HEK293 (cell line): ENCODE measurements around the gene SGF29.

Source experiments
- CTCF ChIA-PET: fragments of 350-600 bp; formaldehyde crosslinking; extraction: SDS; loops from one replicate; lab custom pipeline; 2021; ENCODE audit warnings: antibody characterized with exemption; lab: Yijun Ruan, JAX
- POLR2A ChIA-PET: fragments of 300-600 bp; formaldehyde crosslinking; extraction: SDS; loops from one replicate; lab custom pipeline; 2020; ENCODE audit warnings: antibody characterized with exemption, inconsistent platforms; lab: Yijun Ruan, JAX
- H3K27ac ChIP-seq: fragments of 200-500 bp; sonication (Bioruptor generic); 2 replicates; pipeline ENCODE4 v1.5.1; 2014; ENCODE audit warnings: low read depth, low read length, control low read depth, inconsistent platforms; ENCODE audit errors: extremely low read depth
- H3K36me3 ChIP-seq, 2 experiments: fragments of 200-500 bp in 1 of 2; sonication (Bioruptor generic) in 1 of 2; 1 replicate in 1 of 2; 2 replicates in 1 of 2; pipeline ENCODE4 v1.5.1; 2014 to 2017; ENCODE audit warnings: inconsistent platforms in 2 of 2, low read length in 2 of 2; ENCODE audit not compliant: control insufficient read depth in 2 of 2, insufficient read depth in 1 of 2
- H3K4me1 ChIP-seq: fragments of 200-500 bp; sonication (Bioruptor generic); 2 replicates; pipeline ENCODE4 v1.5.1; 2014; ENCODE audit warnings: mild to moderate bottlenecking, low read length, inconsistent platforms; ENCODE audit not compliant: control insufficient read depth, insufficient read depth
- H3K4me3 ChIP-seq: 2 replicates; pipeline ENCODE4 v1.5.1; 2011; ENCODE audit warnings: low read depth, mild to moderate bottlenecking, control low read depth, low read length, moderate library complexity
- H3K9me3 ChIP-seq: fragments of 200-500 bp; sonication (Bioruptor generic); 2 replicates; pipeline ENCODE4 v1.5.1; 2014; ENCODE audit warnings: low read depth, low read length, inconsistent platforms; ENCODE audit not compliant: control insufficient read depth, insufficient read depth
- BCL11B ChIP-seq: fragments of 450-650 bp; formaldehyde crosslinking; IDR thresholded peaks from 2 replicates; pipeline ENCODE4 v1.5.1; 2016; ENCODE audit warnings: low read depth, missing biosample characterization, missing genetic modification characterization
- GLIS1 ChIP-seq: fragments of 450-650 bp; formaldehyde crosslinking; IDR thresholded peaks from 2 replicates; pipeline ENCODE4 v1.5.1; 2016; ENCODE audit warnings: missing biosample characterization, missing genetic modification characterization
- GLIS2 ChIP-seq: fragments of 450-650 bp; formaldehyde crosslinking; IDR thresholded peaks from 2 replicates; pipeline ENCODE4 v1.5.1; 2016; ENCODE audit warnings: missing biosample characterization, missing genetic modification characterization
- IKZF3 ChIP-seq: fragments of 450-650 bp; IDR thresholded peaks from 2 replicates; pipeline ENCODE4 v1.5.0; 2018; ENCODE audit warnings: missing biosample characterization, mild to moderate bottlenecking, missing genetic modification characterization, moderate library complexity
- SCRT1 ChIP-seq: fragments of 450-650 bp; formaldehyde crosslinking; IDR thresholded peaks from 2 replicates; pipeline ENCODE4 v1.5.1; 2016; ENCODE audit warnings: missing biosample characterization, missing genetic modification characterization, borderline replicate concordance
- SP7 ChIP-seq: fragments of 450-650 bp; formaldehyde crosslinking; IDR thresholded peaks from 2 replicates; pipeline ENCODE4 v1.5.1; 2016; ENCODE audit warnings: missing biosample characterization, missing genetic modification characterization
- ZBTB1 ChIP-seq: fragments of 450-650 bp; formaldehyde crosslinking; IDR thresholded peaks from 2 replicates; pipeline ENCODE4 v1.5.1; 2016; ENCODE audit warnings: missing biosample characterization, missing genetic modification characterization
- ZBTB11 ChIP-seq: fragments of 450-650 bp; formaldehyde crosslinking; conservative IDR thresholded peaks from 2 replicates; pipeline ENCODE4 v1.5.1; 2016; ENCODE audit warnings: low read depth, missing biosample characterization, missing genetic modification characterization
- ZBTB26 ChIP-seq: fragments of 450-650 bp; formaldehyde crosslinking; optimal IDR thresholded peaks from 2 replicates; pipeline ENCODE3; 2016; ENCODE audit warnings: missing biosample characterization, mild to moderate bottlenecking, missing genetic modification characterization
- ZFP3 ChIP-seq: fragments of 450-650 bp; formaldehyde crosslinking; IDR thresholded peaks from 2 replicates; pipeline ENCODE4 v1.5.1; 2016; ENCODE audit warnings: low read depth, missing biosample characterization, missing genetic modification characterization
- ZFP41 ChIP-seq: fragments of 450-650 bp; formaldehyde crosslinking; IDR thresholded peaks from 2 replicates; pipeline ENCODE4 v1.5.1; 2016; ENCODE audit warnings: missing biosample characterization, missing genetic modification characterization, borderline replicate concordance
- ZNF114 ChIP-seq: fragments of 450-650 bp; formaldehyde crosslinking; IDR thresholded peaks from 2 replicates; pipeline ENCODE4 v1.5.0; 2017; ENCODE audit warnings: missing biosample characterization, missing genetic modification characterization
- ZNF140 ChIP-seq: fragments of 450-650 bp; formaldehyde crosslinking; IDR thresholded peaks from 2 replicates; pipeline ENCODE4 v1.5.1; 2016; ENCODE audit warnings: missing biosample characterization, missing genetic modification characterization
- ZNF266 ChIP-seq: fragments of 450-650 bp; formaldehyde crosslinking; IDR thresholded peaks from 2 replicates; pipeline ENCODE4 v1.5.1; 2016; ENCODE audit warnings: missing biosample characterization, missing genetic modification characterization, low read depth
- ZNF350 ChIP-seq: fragments of 450-650 bp; formaldehyde crosslinking; IDR thresholded peaks from 2 replicates; pipeline ENCODE4 v1.5.0; 2017; ENCODE audit warnings: missing biosample characterization, mild to moderate bottlenecking, missing genetic modification characterization
- ZNF362 ChIP-seq: fragments of 450-650 bp; formaldehyde crosslinking; IDR thresholded peaks from 2 replicates; pipeline ENCODE4 v1.5.1; 2016; ENCODE audit warnings: missing biosample characterization, missing genetic modification characterization
- ZNF398 ChIP-seq: fragments of 450-650 bp; formaldehyde crosslinking; IDR thresholded peaks from 2 replicates; pipeline ENCODE4 v1.5.1; 2017; ENCODE audit warnings: missing biosample characterization, missing genetic modification characterization
- ZNF514 ChIP-seq: fragments of 450-650 bp; formaldehyde crosslinking; IDR thresholded peaks from 2 replicates; pipeline ENCODE4 v1.5.1; 2016; ENCODE audit warnings: missing biosample characterization, missing genetic modification characterization
- ZNF521 ChIP-seq: fragments of 450-650 bp; formaldehyde crosslinking; IDR thresholded peaks from 2 replicates; pipeline ENCODE4 v1.5.1; 2017; ENCODE audit warnings: missing biosample characterization, mild to moderate bottlenecking, missing genetic modification characterization
- ZNF544 ChIP-seq: fragments of 450-650 bp; formaldehyde crosslinking; IDR thresholded peaks from 2 replicates; pipeline ENCODE4 v1.5.0; 2017; ENCODE audit warnings: missing biosample characterization, missing genetic modification characterization
- ZNF580 ChIP-seq: fragments of 450-650 bp; formaldehyde crosslinking; IDR thresholded peaks from 2 replicates; pipeline ENCODE4 v1.5.1; 2016; ENCODE audit warnings: missing biosample characterization, missing genetic modification characterization
- ZNF600 ChIP-seq: fragments of 450-650 bp; formaldehyde crosslinking; IDR thresholded peaks from 2 replicates; pipeline ENCODE4 v1.5.1; 2016; ENCODE audit warnings: missing biosample characterization, missing genetic modification characterization
- ZNF621 ChIP-seq: fragments of 450-650 bp; formaldehyde crosslinking; IDR thresholded peaks from 2 replicates; pipeline ENCODE4 v1.5.1; 2017; ENCODE audit warnings: missing biosample characterization, missing genetic modification characterization
- ZNF624 ChIP-seq: fragments of 450-650 bp; formaldehyde crosslinking; IDR thresholded peaks from 2 replicates; pipeline ENCODE4 v1.5.1; 2017; ENCODE audit warnings: missing biosample characterization, missing genetic modification characterization
- ZNF830 ChIP-seq: fragments of 450-650 bp; IDR thresholded peaks from 2 replicates; pipeline ENCODE4 v1.5.0; 2018; ENCODE audit warnings: missing biosample characterization, missing genetic modification characterization, low read depth, mild to moderate bottlenecking, moderate library complexity

SGF29 gene

GRCh38 chr16:28604186-28604565, 50.5 kb downstream of the SGF29 start (continued):
- TF ChIP-seq SP7 (tag by site-specific recombination) (no peak), ZNF521 (tag by site-specific recombination) (no peak), ZNF114 (tag by site-specific recombination) (no peak), ZBTB1 (tag by site-specific recombination) (no peak), ZNF514 (tag by site-specific recombination) (no peak)

- POLR2A ChIA-PET: no interaction called here
- Histone ChIP-seq H3K27ac (no peak overlapping the region), H3K36me3 (peaks cover 3 to 39% of the 10 kb centered on the region in 2 experiments; a peak in 2 of 3 replicates), H3K4me1 (no peaks in the 10 kb centered on the region), H3K4me3 (no peak overlapping the region), H3K9me3 (no peaks in the 10 kb centered on the region)
- TF ChIP-seq ZFP41 (tag by site-specific recombination) (no peak), GLIS1 (tag by site-specific recombination) (peak; percentile 48; the same call in 1 of the 2 replicates), GLIS2 (tag by site-specific recombination) (peak; percentile 32; the same call in 1 of the 2 replicates)
- CTCF ChIA-PET: no interaction called here
Measured at GRCh38 chr16:28606291-28607115, 52.8 kb downstream of the SGF29 start.

GRCh38 chr16:28607116-28607623, 53.5 kb downstream of the SGF29 start:
- no peak overlapping the region for H3K4me3 ChIP-seq
- H3K9me3 ChIP-seq: no peaks in the 10 kb centered on the region
- no peak overlapping the region for H3K27ac ChIP-seq
- CTCF ChIA-PET: no interaction called here
- H3K36me3 ChIP-seq: peaks cover 3 to 39% of the 10 kb centered on the region in 2 experiments; a peak in 2 of 3 replicates
- POLR2A ChIA-PET: no interaction called here
- H3K4me1 ChIP-seq: no peaks in the 10 kb centered on the region
- TF ChIP-seq ZNF140: no peak
- no peak for TF ChIP-seq BCL11B (tag by site-specific recombination)
- TF ChIP-seq ZNF830 (tag by site-specific recombination): no peak
- TF ChIP-seq ZNF350: no peak
- no peak for TF ChIP-seq ZFP3 (tag by site-specific recombination)
- TF ChIP-seq ZNF544: no peak
- no peak for TF ChIP-seq SCRT1 (tag by site-specific recombination)
- no peak for TF ChIP-seq ZNF398 (tag by site-specific recombination)
- TF ChIP-seq ZNF580 (tag by site-specific recombination): no peak
- no peak for TF ChIP-seq ZBTB26 (tag by site-specific recombination)
- TF ChIP-seq ZNF624 (tag by site-specific recombination): no peak
- no peak for TF ChIP-seq ZNF362 (tag by site-specific recombination)
- TF ChIP-seq SP7 (tag by site-specific recombination): no peak
- TF ChIP-seq ZNF600 (tag by site-specific recombination): no peak
- TF ChIP-seq ZBTB11 (tag by site-specific recombination): no peak
- no peak for TF ChIP-seq ZNF266 (tag by site-specific recombination)
- TF ChIP-seq IKZF3: no peak
- no peak for TF ChIP-seq ZNF621 (tag by site-specific recombination)
